ENCODE measurements around the gene ADAMTSL4. TPM values are rescaled to one million over a fixed set of nuclear protein-coding genes. Genes with fewer than 3 reads are reported as not detected.

ADAMTSL4 gene
- total RNA-seq, 1 donor from 2014 or later: 80.3 TPM

DNA sequence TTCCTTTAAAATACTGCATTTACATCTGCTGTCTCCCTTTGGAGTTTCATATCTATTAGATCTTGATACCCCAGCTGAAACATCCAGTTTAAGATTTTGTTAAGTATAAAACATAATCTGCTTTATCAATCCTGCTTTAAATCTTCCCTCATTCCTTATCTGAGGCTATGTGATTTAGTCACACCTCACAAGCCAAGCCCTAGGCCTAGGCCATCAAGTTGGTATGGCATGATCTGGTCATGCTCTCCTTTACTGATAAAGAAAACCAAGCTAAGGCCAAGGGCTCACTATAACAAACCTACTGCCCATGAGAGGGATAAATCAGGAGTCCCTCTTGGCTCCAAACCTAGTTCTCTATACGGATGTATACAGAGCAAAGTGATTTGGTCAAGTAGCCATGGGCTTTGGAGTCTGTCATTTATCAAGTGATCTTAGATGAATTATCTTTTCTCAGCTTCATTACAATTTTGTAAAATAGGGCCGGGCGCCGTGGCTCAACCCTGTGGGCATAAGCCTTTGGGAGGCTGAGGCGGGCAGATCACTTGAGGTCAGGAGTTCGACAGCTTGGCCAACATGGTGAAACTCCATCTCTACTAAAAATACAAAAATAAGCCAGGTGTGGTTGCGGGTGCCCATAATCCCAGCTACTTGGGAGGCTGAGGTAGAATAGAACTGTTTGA is 57.4 kb downstream of the ADAMTSL4 start:
- DNase-seq (ENCODE audit: missing footprints): no peak
- intact Hi-C loops (cut with DNase I): no loop called here
- ATAC-seq: no peak

DNA sequence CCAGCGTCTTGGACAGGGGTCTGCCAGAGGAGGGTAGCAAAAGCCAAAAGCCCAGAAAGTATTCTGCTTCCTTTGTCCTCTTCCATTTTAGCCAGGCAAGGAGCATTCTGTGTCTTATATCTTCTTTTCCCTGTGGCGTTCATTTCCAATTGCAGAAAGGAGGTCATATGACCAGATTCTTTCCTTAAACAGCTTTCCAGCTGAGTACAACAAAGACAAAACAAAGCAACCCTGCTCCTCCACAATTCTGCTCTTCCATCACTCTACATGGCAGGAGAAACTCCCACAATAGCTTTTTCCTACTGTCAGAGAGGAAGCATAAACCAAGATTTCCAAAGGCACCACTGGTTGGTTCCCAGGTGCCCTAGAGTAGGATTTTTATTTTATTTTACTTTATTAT is 60.5 kb downstream of the ADAMTSL4 start:
- no peak for DNase-seq (ENCODE audit: missing footprints)
- no peak for ATAC-seq
- intact Hi-C loops (cut with DNase I): no loop called here

Small RNA genes lying within 50 kb of the gene (microRNA-seq; reads per million reads assigned to microRNA genes)
- not detected for gene MIR4257

Other genes starting within 250 kb of the ADAMTSL4 start
- 21.9 TPM for gene PRPF3, start 227.9 kb upstream of the ADAMTSL4 start, total RNA-seq
- 23.6 TPM for gene RPRD2, start 185.3 kb upstream of the ADAMTSL4 start, total RNA-seq
- 29.6 TPM for gene TARS2, start 62.0 kb upstream of the ADAMTSL4 start, total RNA-seq
- 24.1 TPM for gene ECM1, start 41.3 kb upstream of the ADAMTSL4 start, total RNA-seq
- not detected for gene FALEC, start 33.7 kb upstream of the ADAMTSL4 start, total RNA-seq
- 99.7 TPM for gene MCL1, start 30.2 kb downstream of the ADAMTSL4 start, total RNA-seq
- gene ENSA, start 80.2 kb downstream of the ADAMTSL4 start, total RNA-seq: 131 TPM
- 16.5 TPM for gene GOLPH3L, start 147.7 kb downstream of the ADAMTSL4 start, total RNA-seq
- gene HORMAD1, start 171.5 kb downstream of the ADAMTSL4 start, total RNA-seq: not detected
- gene CTSS, start 216.4 kb downstream of the ADAMTSL4 start, total RNA-seq: 38.4 TPM

All from Right ventricle myocardium inferior (tissue), 1 donor.